Left ventricle myocardium inferior (tissue), 1 donor: ENCODE data around the gene IRF2. TPM values are rescaled to one million over a fixed set of nuclear protein-coding genes. Genes with fewer than 3 reads are reported as not detected.

Experiments
- DNase-seq: peaks from one replicate; pipeline ENCODE4 v3.0.0-alpha.2; 2020
- H3K27ac ChIP-seq: fragments of 200-600 bp; replicated peaks from 2 replicates; pipeline ENCODE4 v1.8.0; 2021
- H3K27me3 ChIP-seq: fragments of 200-600 bp; 2 replicates; pipeline ENCODE4 v1.8.0; 2021; ENCODE audit warnings: low read depth
- H3K36me3 ChIP-seq: fragments of 200-600 bp; 2 replicates; pipeline ENCODE4 v1.8.0; 2021
- H3K4me1 ChIP-seq: fragments of 200-600 bp; 2 replicates; pipeline ENCODE4 v1.8.0; 2021
- H3K4me3 ChIP-seq: fragments of 200-600 bp; 2 replicates; pipeline ENCODE4 v1.8.0; 2021; ENCODE audit warnings: mild to moderate bottlenecking, moderate library complexity
- H3K9me3 ChIP-seq: fragments of 200-600 bp; replicated peaks from 2 replicates; pipeline ENCODE4 v1.8.0; 2021
- intact Hi-C: fragments of 100-400 bp; cut with micrococcal nuclease; formaldehyde crosslinking; loops from one replicate; pipeline ENCODE4 v1.11.0; 2022
- total RNA-seq: library from RNA; stranded (reverse); fragmentation: NEBNext Ultra II Directional; extraction: Animal tissue kit (Norgen Biotek cat#: 25700); gene quantifications from one replicate; pipeline ENCODE4 v1.2.1, GENCODE V29; 2021
- TF ChIP-seq, protein P1 (sequence below): fragments of 200-600 bp; IDR thresholded peaks from 2 replicates; pipeline ENCODE4 v1.8.0; 2021; ENCODE audit warnings: antibody characterized with exemption, mild to moderate bottlenecking, borderline replicate concordance
- donor health status: DM: no; HTN: yes; CAD: no; lungs with severe emphysema.

The IRF2 gene
- total RNA-seq, 1 donor from 2014 or later: 25.9 TPM

DNA sequence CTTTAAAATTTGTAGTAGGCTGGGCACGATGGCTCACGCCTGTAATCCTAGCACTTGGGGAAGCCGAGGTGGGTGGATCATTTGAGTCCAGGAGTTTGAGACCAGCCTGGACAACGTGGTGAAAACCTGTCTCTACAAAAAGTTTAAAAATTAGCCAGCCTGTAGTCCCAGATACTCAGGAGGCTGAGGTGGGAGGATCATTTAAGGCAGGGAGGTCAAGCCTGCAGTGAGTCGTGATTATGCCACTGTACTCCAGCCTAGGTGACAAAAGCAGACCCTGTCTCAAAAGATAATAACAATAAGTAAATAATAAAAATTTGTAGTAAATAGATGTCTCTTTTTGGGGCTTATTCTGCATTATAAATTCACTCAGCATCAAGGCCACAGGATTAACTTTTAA is 118.5 kb downstream of the IRF2 start:
- peaks cover 30% of the 10 kb centered on the region for H3K4me1 ChIP-seq
- no peak overlapping the region for H3K4me3 ChIP-seq
- TF ChIP-seq, protein P1, sequence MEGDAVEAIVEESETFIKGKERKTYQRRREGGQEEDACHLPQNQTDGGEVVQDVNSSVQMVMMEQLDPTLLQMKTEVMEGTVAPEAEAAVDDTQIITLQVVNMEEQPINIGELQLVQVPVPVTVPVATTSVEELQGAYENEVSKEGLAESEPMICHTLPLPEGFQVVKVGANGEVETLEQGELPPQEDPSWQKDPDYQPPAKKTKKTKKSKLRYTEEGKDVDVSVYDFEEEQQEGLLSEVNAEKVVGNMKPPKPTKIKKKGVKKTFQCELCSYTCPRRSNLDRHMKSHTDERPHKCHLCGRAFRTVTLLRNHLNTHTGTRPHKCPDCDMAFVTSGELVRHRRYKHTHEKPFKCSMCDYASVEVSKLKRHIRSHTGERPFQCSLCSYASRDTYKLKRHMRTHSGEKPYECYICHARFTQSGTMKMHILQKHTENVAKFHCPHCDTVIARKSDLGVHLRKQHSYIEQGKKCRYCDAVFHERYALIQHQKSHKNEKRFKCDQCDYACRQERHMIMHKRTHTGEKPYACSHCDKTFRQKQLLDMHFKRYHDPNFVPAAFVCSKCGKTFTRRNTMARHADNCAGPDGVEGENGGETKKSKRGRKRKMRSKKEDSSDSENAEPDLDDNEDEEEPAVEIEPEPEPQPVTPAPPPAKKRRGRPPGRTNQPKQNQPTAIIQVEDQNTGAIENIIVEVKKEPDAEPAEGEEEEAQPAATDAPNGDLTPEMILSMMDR: no peak
- H3K9me3 ChIP-seq: peaks cover 4% of the 10 kb centered on the region
- no peaks in the 10 kb centered on the region for H3K36me3 ChIP-seq
- no peaks in the 10 kb centered on the region for H3K27me3 ChIP-seq
- peak overlapping the region; percentile 77 for H3K27ac ChIP-seq
- no peak for DNase-seq
- intact Hi-C loops: no loop called here

DNA sequence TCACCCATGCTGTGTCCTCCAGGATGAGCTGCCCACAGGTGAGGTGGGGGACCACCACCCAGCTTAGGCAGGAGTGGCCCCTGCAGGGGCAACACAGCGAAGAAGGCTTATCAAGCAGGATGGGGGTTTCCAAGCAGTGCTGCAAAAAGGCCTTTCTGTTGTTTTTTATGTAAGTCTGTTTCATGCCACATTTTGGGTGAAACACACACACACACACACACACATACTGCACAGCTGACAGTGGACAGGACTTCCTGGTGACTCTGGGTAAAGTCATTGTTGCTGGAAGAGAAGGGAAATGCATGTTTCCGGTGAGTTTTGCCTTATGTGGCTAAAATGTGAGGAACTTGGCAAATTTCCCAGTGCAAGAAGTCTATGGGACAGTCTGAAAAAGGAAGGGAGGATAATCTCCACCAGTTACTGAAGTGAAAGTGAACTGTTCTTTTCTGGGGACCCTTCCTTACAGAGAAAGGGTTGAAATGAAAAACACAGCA is 119.2 kb downstream of the IRF2 start:
- Histone ChIP-seq H3K4me1 (peaks cover 25% of the 10 kb centered on the region), H3K36me3 (no peaks in the 10 kb centered on the region), H3K4me3 (no peak overlapping the region), H3K27me3 (no peaks in the 10 kb centered on the region), H3K9me3 (peaks cover 4% of the 10 kb centered on the region), H3K27ac (peak overlapping the region; percentile 77)
- no peak for DNase-seq
- TF ChIP-seq, protein P1: no peak
- intact Hi-C loops: no loop called here

DNA sequence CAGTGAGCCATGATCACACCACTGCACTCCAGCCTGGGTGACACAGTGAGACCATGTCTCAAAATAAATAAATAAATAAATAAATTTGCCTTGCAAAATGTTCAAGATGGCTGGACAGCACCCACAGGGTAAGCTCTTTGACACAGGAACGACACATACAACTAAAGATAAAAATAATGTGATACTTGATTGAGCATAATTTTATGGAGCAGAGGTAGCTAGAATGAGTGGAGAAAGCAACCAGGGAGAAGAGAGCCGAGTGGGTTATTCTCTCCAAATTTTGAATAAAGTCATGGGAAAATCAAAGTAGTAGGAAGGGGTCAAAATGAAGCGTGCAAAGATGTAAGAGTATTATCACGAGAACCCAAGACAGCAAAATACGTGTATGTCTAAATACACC is 121.5 kb downstream of the IRF2 start:
- TF ChIP-seq, protein P1: no peak
- Histone ChIP-seq H3K4me1 (peaks cover 34% of the 10 kb centered on the region), H3K36me3 (no peaks in the 10 kb centered on the region), H3K27me3 (no peaks in the 10 kb centered on the region), H3K9me3 (peaks cover 2% of the 10 kb centered on the region), H3K4me3 (no peak overlapping the region), H3K27ac (no peak overlapping the region)
- intact Hi-C loops: no loop called here
- no peak for DNase-seq

DNA sequence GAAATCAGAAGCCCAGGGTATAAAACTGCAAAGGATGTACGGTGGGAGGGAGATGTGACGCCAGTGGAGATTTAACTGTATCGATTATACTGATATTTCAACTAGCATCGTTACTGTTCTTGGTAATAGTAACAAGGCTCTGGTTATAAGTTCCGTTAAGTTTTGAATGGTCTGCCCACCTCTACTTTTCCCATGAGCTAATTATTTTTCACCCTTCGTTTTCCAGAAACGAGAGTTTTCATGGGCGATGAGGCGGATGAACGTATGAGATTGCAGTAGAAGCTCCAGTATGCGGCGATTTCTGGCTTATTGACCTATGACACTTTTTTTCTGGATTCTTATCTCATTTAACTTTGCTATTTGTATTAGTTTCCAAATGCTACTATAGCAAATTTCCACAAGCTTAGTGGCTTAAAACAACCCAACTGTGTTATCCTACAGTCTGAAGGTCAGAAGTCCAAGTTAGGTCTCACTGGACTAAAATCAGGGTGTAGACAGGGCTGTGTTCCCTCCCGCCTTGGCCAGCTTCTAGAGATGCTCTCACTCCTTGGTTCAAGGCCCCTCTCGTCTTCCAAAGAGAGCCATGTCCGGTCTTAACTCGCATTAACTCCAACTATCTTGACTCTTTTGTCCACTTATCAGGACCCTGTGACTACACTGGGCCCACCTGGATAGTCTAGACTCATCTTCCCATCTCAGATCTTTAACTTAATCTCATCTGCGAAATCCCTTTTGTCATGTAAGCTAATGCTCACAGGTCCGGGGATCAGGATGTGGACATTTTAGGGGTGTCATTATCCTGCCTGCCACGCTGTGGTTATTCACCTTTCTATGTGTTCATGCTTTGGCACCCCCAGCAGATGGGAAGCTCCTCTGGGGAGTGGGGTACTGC is 122.5 kb downstream of the IRF2 start:
- DNase-seq: no peak
- intact Hi-C loops: no loop called here
- Histone ChIP-seq H3K27me3 (no peaks in the 10 kb centered on the region), H3K9me3 (no peaks in the 10 kb centered on the region), H3K36me3 (no peaks in the 10 kb centered on the region), H3K4me1 (peaks cover 44% of the 10 kb centered on the region), H3K4me3 (no peak overlapping the region), H3K27ac (no peak overlapping the region)
- TF ChIP-seq, protein P1: no peak

DNA sequence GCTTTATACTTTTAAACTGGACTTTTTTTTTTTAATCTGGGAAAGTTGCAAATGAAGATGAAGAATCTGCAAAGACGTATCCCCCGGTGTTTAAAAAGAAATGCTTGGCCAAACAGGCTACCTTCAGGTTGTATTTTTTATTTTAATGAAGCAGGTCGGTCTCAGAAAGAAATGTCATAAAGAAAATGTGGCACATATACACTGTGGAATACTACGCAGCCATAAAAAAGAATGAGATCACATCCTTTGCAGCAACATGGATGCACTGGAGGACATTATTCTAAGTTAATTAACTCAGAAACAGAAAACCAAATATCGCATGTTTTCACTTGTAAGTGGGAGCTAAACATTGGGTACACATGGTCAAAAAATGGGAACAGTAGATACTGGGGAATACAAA is 123.4 kb downstream of the IRF2 start:
- no peaks in the 10 kb centered on the region for H3K36me3 ChIP-seq
- H3K27me3 ChIP-seq: no peaks in the 10 kb centered on the region
- peaks cover 52% of the 10 kb centered on the region for H3K4me1 ChIP-seq
- TF ChIP-seq, protein P1: no peak
- H3K4me3 ChIP-seq: no peak overlapping the region
- DNase-seq: no peak
- intact Hi-C loops: no loop called here
- H3K9me3 ChIP-seq: no peaks in the 10 kb centered on the region
- no peak overlapping the region for H3K27ac ChIP-seq
